Panc1 (cell line): ENCODE data around the gene RIMS1. TPM values are rescaled to one million over a fixed set of nuclear protein-coding genes. Genes with fewer than 3 reads are reported as not detected.

Experiments
- ATAC-seq: fragments of 200-7000 bp; cut with Tn5 transposase; 2 replicates; pipeline ENCODE4 v1.9.1; 2020; ENCODE audit warnings: mild to moderate bottlenecking, moderate library complexity
- BruUV-seq: library from RNA; stranded (reverse); fragments of 400-500 nt; replicated peaks from 2 replicates; lab custom pipeline; 2021; lab: Mats Ljungman, UMichigan
- CTCF ChIA-PET: fragments of 300-600 bp; sonication (Branson Sonifier 250); formaldehyde crosslinking; loops from one replicate; lab custom pipeline; 2022; ENCODE audit warnings: antibody characterized with exemption; lab: Charles Lee
- POLR2A ChIA-PET: fragments of 300-600 bp; sonication (Branson Sonifier 250); formaldehyde crosslinking; loops from one replicate; lab custom pipeline; 2022; ENCODE audit warnings: antibody characterized with exemption; lab: Charles Lee
- DNase-seq: peaks from one replicate; pipeline ENCODE4 v3.0.0-alpha.2; 2010; ENCODE audit warnings: low read depth, low spot score
- H3K27ac ChIP-seq: 2 replicates; pipeline ENCODE4 v1.5.1; 2011; ENCODE audit warnings: mild to moderate bottlenecking, low read length, inconsistent platforms
- H3K27me3 ChIP-seq: fragments of 200-500 bp; sonication (Bioruptor generic); 2 replicates; pipeline ENCODE4 v1.6.0; 2014; ENCODE audit warnings: low read length, inconsistent platforms; ENCODE audit not compliant: control insufficient read depth, insufficient read depth
- H3K36me3 ChIP-seq: fragments of 200-500 bp; sonication (Bioruptor generic); 2 replicates; pipeline ENCODE4 v1.5.1; 2014; ENCODE audit warnings: inconsistent platforms, mild to moderate bottlenecking, low read length, moderate library complexity; ENCODE audit not compliant: control insufficient read depth, insufficient read depth
- H3K4me1 ChIP-seq: 2 replicates; pipeline ENCODE4 v1.5.1; 2011; ENCODE audit warnings: inconsistent platforms, mild to moderate bottlenecking, low read length, moderate library complexity; ENCODE audit not compliant: control insufficient read depth, insufficient read depth
- H3K4me3 ChIP-seq, 2 experiments: 2 replicates each; pipeline ENCODE4 v1.5.1; 2011 to 2012; ENCODE audit warnings: low read depth in 2 of 2, low read length in 2 of 2, mild to moderate bottlenecking in 2 of 2, inconsistent platforms in 1 of 2, moderate library complexity in 1 of 2
- H3K9me3 ChIP-seq: fragments of 200-500 bp; sonication (Bioruptor generic); 2 replicates; pipeline ENCODE4 v1.5.1; 2014; ENCODE audit warnings: low read depth, mild to moderate bottlenecking, inconsistent platforms, low read length, moderate library complexity; ENCODE audit not compliant: control insufficient read depth, insufficient read depth
- POLR2AphosphoS5 ChIP-seq: IDR thresholded peaks from 2 replicates; pipeline ENCODE4 v1.6.1; 2012; ENCODE audit warnings: mild to moderate bottlenecking, low read depth, low read length, moderate library complexity
- REST ChIP-seq, 2 experiments: IDR thresholded peaks; 2 replicates each; pipeline ENCODE4 v1.6.1; 2011 to 2012; ENCODE audit warnings: low read depth in 2 of 2, control low read depth in 1 of 2, low read length in 1 of 2, mild to moderate bottlenecking in 1 of 2, moderate library complexity in 1 of 2; ENCODE audit not compliant: insufficient read depth in 1 of 2
- SIN3A ChIP-seq: IDR thresholded peaks from 2 replicates; pipeline ENCODE4 v1.6.1; 2012; ENCODE audit warnings: low read depth, mild to moderate bottlenecking, low read length, moderate library complexity, borderline replicate concordance; ENCODE audit not compliant: insufficient read depth
- TCF7L2 ChIP-seq: IDR thresholded peaks from 2 replicates; pipeline ENCODE4 v1.6.1; 2011; ENCODE audit warnings: mild to moderate bottlenecking, low read depth, low read length, inconsistent platforms
- in situ Hi-C: cut with HindIII; loops from 2 replicates; pipeline ENCODE4 v1.10.0; 2016; ENCODE audit warnings: low sequenced_read_pairs, low pct_unique_long_range_greater_than_20kb
- intact Hi-C: fragments of 100-400 bp; cut with micrococcal nuclease; formaldehyde crosslinking; loops from one replicate; pipeline ENCODE4 v1.10.0; 2022; ENCODE audit not compliant: unreplicated experiment
- total RNA-seq: library from RNA; stranded (reverse); gene quantifications from one replicate; pipeline ENCODE4 v1.2.1, GENCODE V29; 2021; ENCODE audit not compliant: unreplicated experiment
- TF ChIP-seq, protein P1 (sequence below): fragments of 450-650 bp; IDR thresholded peaks from 2 replicates; pipeline ENCODE4 v1.5.1; 2017; ENCODE audit warnings: mild to moderate bottlenecking

The RIMS1 gene
- total RNA-seq, 1 experiment from 2014 or later: 0.18 TPM

GRCh38 chr6:71913444-71914234, 27.3 kb downstream of the RIMS1 start:
- no peak for TF ChIP-seq POLR2AphosphoS5
- no peak for TF ChIP-seq SIN3A
- no peak for TF ChIP-seq TCF7L2
- no peak for TF ChIP-seq REST (IDR thresholded peaks at IDR 0.05; ENCODE audit: insufficient read depth in 1 of 2, low read depth in 2 of 2, low read length in 1 of 2)
- TF ChIP-seq, protein P1, sequence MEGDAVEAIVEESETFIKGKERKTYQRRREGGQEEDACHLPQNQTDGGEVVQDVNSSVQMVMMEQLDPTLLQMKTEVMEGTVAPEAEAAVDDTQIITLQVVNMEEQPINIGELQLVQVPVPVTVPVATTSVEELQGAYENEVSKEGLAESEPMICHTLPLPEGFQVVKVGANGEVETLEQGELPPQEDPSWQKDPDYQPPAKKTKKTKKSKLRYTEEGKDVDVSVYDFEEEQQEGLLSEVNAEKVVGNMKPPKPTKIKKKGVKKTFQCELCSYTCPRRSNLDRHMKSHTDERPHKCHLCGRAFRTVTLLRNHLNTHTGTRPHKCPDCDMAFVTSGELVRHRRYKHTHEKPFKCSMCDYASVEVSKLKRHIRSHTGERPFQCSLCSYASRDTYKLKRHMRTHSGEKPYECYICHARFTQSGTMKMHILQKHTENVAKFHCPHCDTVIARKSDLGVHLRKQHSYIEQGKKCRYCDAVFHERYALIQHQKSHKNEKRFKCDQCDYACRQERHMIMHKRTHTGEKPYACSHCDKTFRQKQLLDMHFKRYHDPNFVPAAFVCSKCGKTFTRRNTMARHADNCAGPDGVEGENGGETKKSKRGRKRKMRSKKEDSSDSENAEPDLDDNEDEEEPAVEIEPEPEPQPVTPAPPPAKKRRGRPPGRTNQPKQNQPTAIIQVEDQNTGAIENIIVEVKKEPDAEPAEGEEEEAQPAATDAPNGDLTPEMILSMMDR: no peak
- Histone ChIP-seq H3K27ac (no peak overlapping the region), H3K4me1 (no peaks in the 10 kb centered on the region), H3K4me3 (no peak overlapping the region), H3K9me3 (no peaks in the 10 kb centered on the region), H3K27me3 (no peaks in the 10 kb centered on the region), H3K36me3 (no peaks in the 10 kb centered on the region)
- ChIA-PET CTCF (no interaction called here), POLR2A (no interaction called here)
- intact Hi-C loops: no loop called here
- ATAC-seq (no peak), DNase-seq (no peak)
- in situ Hi-C loops: no loop called here
- BruUV-seq: no TSS peak

- POLR2A ChIA-PET: no interaction called here
- TF ChIP-seq REST (IDR thresholded peaks at IDR 0.05; ENCODE audit: insufficient read depth in 1 of 2, low read depth in 2 of 2, low read length in 1 of 2): no peak
- TF ChIP-seq TCF7L2: no peak
- TF ChIP-seq, protein P1: no peak
- no peak for TF ChIP-seq POLR2AphosphoS5
- no peak for TF ChIP-seq SIN3A
- H3K27ac ChIP-seq: no peak overlapping the region
- intact Hi-C loops (no loop called here), in situ Hi-C loops (no loop called here)
- H3K36me3 ChIP-seq: no peaks in the 10 kb centered on the region
- no peaks in the 10 kb centered on the region for H3K9me3 ChIP-seq
- no peaks in the 10 kb centered on the region for H3K4me1 ChIP-seq
- no peak overlapping the region for H3K4me3 ChIP-seq
- no TSS peak for BruUV-seq
- DNase-seq (no peak), ATAC-seq (no peak)
- H3K27me3 ChIP-seq: peaks cover 5% of the 10 kb centered on the region; the same call in 1 of the 2 replicates
- CTCF ChIA-PET: no interaction called here
Measured at GRCh38 chr6:71929047-71929446, 42.7 kb downstream of the RIMS1 start.
